SK-N-SH (cell line): ENCODE measurements around the gene SNIP1. TPM values are rescaled to one million over a fixed set of nuclear protein-coding genes. Genes with fewer than 3 reads are reported as not detected.
A peak's percentile ranks its signal among the peaks of the same experiment; 100 is the strongest.

Experiments
- CTCF ChIA-PET: fragments of 300-600, 350-600 bp; formaldehyde crosslinking; extraction: SDS; loops from one replicate; lab custom pipeline; 2021; lab: Yijun Ruan, JAX
- POLR2A ChIA-PET: fragments of 350-600 bp; sonication (Branson Sonifier 250); formaldehyde crosslinking; extraction: SDS; loops from one replicate; lab custom pipeline; 2020; ENCODE audit warnings: antibody characterized with exemption, inconsistent platforms; lab: Yijun Ruan, JAX
- DNase-seq: peaks from one replicate; pipeline ENCODE4 v3.0.0; 2012
- H2AFZ ChIP-seq: fragments of 200-600 bp; sonication (generic); 2 replicates; pipeline ENCODE4 v1.8.1; 2016; ENCODE audit warnings: antibody characterized with exemption, mild to moderate bottlenecking, low read depth
- H3F3A ChIP-seq: fragments of 200-600 bp; sonication (generic); replicated peaks from 2 replicates; pipeline ENCODE3; 2016; ENCODE audit warnings: antibody characterized with exemption, mild to moderate bottlenecking; ENCODE audit not compliant: insufficient read depth
- H3K27ac ChIP-seq, 2 experiments: fragments of 200-500 bp in 1 of 2; fragments of 200-600 bp in 1 of 2; sonication (Bioruptor generic) in 1 of 2; sonication (generic), shearing (Covaris generic) in 1 of 2; 2 replicates each; pipeline versions ENCODE4 v1.5.1 to v1.6.1; 2014 to 2016; ENCODE audit warnings: low read depth in 2 of 2, inconsistent platforms in 1 of 2, low read length in 1 of 2, mild to moderate bottlenecking in 1 of 2, mixed read lengths in 1 of 2
- H3K27me3 ChIP-seq: fragments of 200-600 bp; sonication (generic), shearing (Covaris generic); 2 replicates; pipeline ENCODE4 v1.6.1; 2016; ENCODE audit warnings: mixed run types; ENCODE audit not compliant: insufficient read depth
- H3K36me3 ChIP-seq, 2 experiments: fragments of 200-500 bp in 1 of 2; fragments of 200-600 bp in 1 of 2; sonication (Bioruptor generic) in 1 of 2; sonication (generic) in 1 of 2; replicated peaks in 1 of 2; 2 replicates each; pipeline versions ENCODE3 to v1.5.1; 2014 to 2016; ENCODE audit warnings: low read length in 1 of 2, mild to moderate bottlenecking in 1 of 2; ENCODE audit not compliant: insufficient read depth in 2 of 2, control insufficient read depth in 1 of 2
- H3K4me1 ChIP-seq, 2 experiments: fragments of 200-500 bp in 1 of 2; fragments of 200-600 bp in 1 of 2; sonication (Bioruptor generic) in 1 of 2; sonication (generic), shearing (Covaris generic) in 1 of 2; 2 replicates each; pipeline versions ENCODE4 v1.5.1 to v1.6.1; 2014 to 2016; ENCODE audit warnings: low read depth in 1 of 2, low read length in 1 of 2, mixed run types in 1 of 2; ENCODE audit not compliant: insufficient read depth in 2 of 2, control insufficient read depth in 1 of 2
- H3K4me2 ChIP-seq: fragments of 200-600 bp; sonication (generic), shearing (Covaris generic); 2 replicates; pipeline ENCODE4 v1.6.1; 2017; ENCODE audit warnings: mixed run types
- H3K4me3 ChIP-seq, 2 experiments: fragments of 200-500 bp in 1 of 2; fragments of 200-600 bp in 1 of 2; sonication (Bioruptor generic) in 1 of 2; sonication (generic), shearing (Covaris generic) in 1 of 2; 2 replicates each; pipeline versions ENCODE4 v1.5.1 to v1.8.1; 2014 to 2016; ENCODE audit warnings: low read depth in 2 of 2, inconsistent platforms in 1 of 2, low read length in 1 of 2, mild to moderate bottlenecking in 1 of 2, mixed read lengths in 1 of 2, moderate library complexity in 1 of 2
- H3K79me2 ChIP-seq: fragments of 200-600 bp; sonication (generic); 2 replicates; pipeline ENCODE4 v1.8.1; 2017; ENCODE audit warnings: mild to moderate bottlenecking; ENCODE audit not compliant: insufficient read depth
- H3K9ac ChIP-seq: fragments of 200-600 bp; sonication (generic); 2 replicates; pipeline ENCODE4 v1.6.1; 2017; ENCODE audit warnings: mixed run types
- H3K9me2 ChIP-seq: fragments of 200-600 bp; sonication (generic); 2 replicates; pipeline ENCODE4 v1.6.1; 2017; ENCODE audit warnings: mixed run types
- H3K9me3 ChIP-seq: fragments of 200-600 bp; sonication (generic); 2 replicates; pipeline ENCODE4 v1.6.1; 2017; ENCODE audit warnings: mixed run types, mild to moderate bottlenecking, moderate library complexity
- H4K20me1 ChIP-seq: fragments of 200-600 bp; sonication (generic); 2 replicates; pipeline ENCODE4 v1.6.1; 2017; ENCODE audit warnings: mild to moderate bottlenecking, mixed run types; ENCODE audit not compliant: insufficient read depth
- ELF1 ChIP-seq: IDR thresholded peaks from 2 replicates; pipeline ENCODE4 v1.4.0; 2012
- EP300 ChIP-seq, 2 experiments: IDR thresholded peaks; 2 replicates each; pipeline versions ENCODE4 v1.4.0 to v1.6.1; 2012; ENCODE audit warnings: borderline replicate concordance in 1 of 2, low read depth in 1 of 2, low read length in 1 of 2
- FOSL2 ChIP-seq: IDR thresholded peaks from 2 replicates; pipeline ENCODE4 v1.4.0; 2012; ENCODE audit warnings: low read depth, mild to moderate bottlenecking, moderate library complexity, borderline replicate concordance
- NRF1 ChIP-seq: IDR thresholded peaks from 2 replicates; pipeline ENCODE4 v1.6.1; 2012; ENCODE audit warnings: low read depth, mild to moderate bottlenecking, low read length
- POLR2AphosphoS5 ChIP-seq: IDR thresholded peaks from 2 replicates; pipeline ENCODE4 v1.6.1; 2012; ENCODE audit warnings: low read depth, low read length
- RAD21 ChIP-seq: IDR thresholded peaks from 2 replicates; pipeline ENCODE4 v1.6.1; 2012; ENCODE audit warnings: mild to moderate bottlenecking, low read length
- REST ChIP-seq: IDR thresholded peaks from 2 replicates; pipeline ENCODE4 v1.6.1; 2012; ENCODE audit warnings: mild to moderate bottlenecking, low read depth, low read length, moderate library complexity
- SIN3A ChIP-seq: IDR thresholded peaks from 2 replicates; pipeline ENCODE4 v1.6.1; 2012; ENCODE audit warnings: low read depth, mild to moderate bottlenecking, low read length, moderate library complexity, borderline replicate concordance
- TAF1 ChIP-seq: IDR thresholded peaks from 2 replicates; pipeline ENCODE4 v1.6.1; 2012; ENCODE audit warnings: low read depth, mild to moderate bottlenecking, low read length, moderate library complexity, borderline replicate concordance
- TCF12 ChIP-seq: IDR thresholded peaks from 2 replicates; pipeline ENCODE4 v1.4.0; 2012
- TEAD4 ChIP-seq: IDR thresholded peaks from 2 replicates; pipeline ENCODE4 v1.4.0; 2012; ENCODE audit warnings: mild to moderate bottlenecking, borderline replicate concordance; ENCODE audit not compliant: insufficient read depth
- WGBS: methylation state at CpG from one replicate; pipeline ENCODE4 v1.1.6; 2017; ENCODE audit warnings: low lambda C conversion rate; 5-methylcytosine and 5-hydroxymethylcytosine counted together
- polyA plus RNA-seq, 3 experiments: library from polyadenylated mRNA; depleted of rRNA; stranded (reverse); fragments of >200 nt; gene quantifications; 2 replicates each; pipeline ENCODE4 v1.2.3, GENCODE V29; 2012
- TF ChIP-seq, protein P1 (sequence below): IDR thresholded peaks from 2 replicates; pipeline ENCODE4; 2012
- TF ChIP-seq, protein P2 (sequence below): fragments of 150-350 bp; IDR thresholded peaks from 2 replicates; pipeline ENCODE4 v1.6.1; 2016; ENCODE audit warnings: mild to moderate bottlenecking, low read depth, low read length
- TF ChIP-seq, protein P3 (sequence below): IDR thresholded peaks from 2 replicates; pipeline ENCODE4 v1.4.0; 2012; ENCODE audit warnings: low read depth, borderline replicate concordance

Gene SNIP1
- polyA plus RNA-seq, 1 of the 3 experiments (the other 2 are of a cell fraction) = 10.2 TPM

- CTCF ChIA-PET = interaction anchor here (1.2 kb wide), 1 partner anchor 50 kb away, joined by 4 read pairs; no protein-coding TSS in a partner anchor
- Histone ChIP-seq H2AFZ (no peak overlapping the region), H3K4me2 (no peak overlapping the region), H3K9me2 (no peaks in the 10 kb centered on the region), H3K9me3 (no peaks in the 10 kb centered on the region), H3F3A (peaks cover 27% of the 10 kb centered on the region)
- TF ChIP-seq FOSL2 (no peak), RAD21 (no peak), POLR2AphosphoS5 (no peak), TEAD4 (no peak), REST (no peak)
- TF ChIP-seq, protein P1, sequence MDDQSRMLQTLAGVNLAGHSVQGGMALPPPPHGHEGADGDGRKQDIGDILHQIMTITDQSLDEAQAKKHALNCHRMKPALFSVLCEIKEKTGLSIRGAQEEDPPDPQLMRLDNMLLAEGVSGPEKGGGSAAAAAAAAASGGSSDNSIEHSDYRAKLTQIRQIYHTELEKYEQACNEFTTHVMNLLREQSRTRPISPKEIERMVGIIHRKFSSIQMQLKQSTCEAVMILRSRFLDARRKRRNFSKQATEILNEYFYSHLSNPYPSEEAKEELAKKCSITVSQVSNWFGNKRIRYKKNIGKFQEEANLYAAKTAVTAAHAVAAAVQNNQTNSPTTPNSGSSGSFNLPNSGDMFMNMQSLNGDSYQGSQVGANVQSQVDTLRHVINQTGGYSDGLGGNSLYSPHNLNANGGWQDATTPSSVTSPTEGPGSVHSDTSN = no peak
- TF ChIP-seq, protein P2, sequence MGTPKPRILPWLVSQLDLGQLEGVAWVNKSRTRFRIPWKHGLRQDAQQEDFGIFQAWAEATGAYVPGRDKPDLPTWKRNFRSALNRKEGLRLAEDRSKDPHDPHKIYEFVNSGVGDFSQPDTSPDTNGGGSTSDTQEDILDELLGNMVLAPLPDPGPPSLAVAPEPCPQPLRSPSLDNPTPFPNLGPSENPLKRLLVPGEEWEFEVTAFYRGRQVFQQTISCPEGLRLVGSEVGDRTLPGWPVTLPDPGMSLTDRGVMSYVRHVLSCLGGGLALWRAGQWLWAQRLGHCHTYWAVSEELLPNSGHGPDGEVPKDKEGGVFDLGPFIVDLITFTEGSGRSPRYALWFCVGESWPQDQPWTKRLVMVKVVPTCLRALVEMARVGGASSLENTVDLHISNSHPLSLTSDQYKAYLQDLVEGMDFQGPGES = no peak
- TF ChIP-seq, all 33 proteins: peak for 0
- Histone ChIP-seq H3K9ac (no peak overlapping the region), H3K27me3 (no peaks in the 10 kb centered on the region), H3K4me3 (no peak overlapping the region), H4K20me1 (no peaks in the 10 kb centered on the region; the same call in 1 of the 2 replicates), H3K79me2 (peaks cover 61% of the 10 kb centered on the region), H3K4me1 (0 out of 4 replicates have a peak, but pooled peaks cover 0 to 3% of the 10 kb centered on the region in 2 experiments), H3K27ac (peak overlapping the region in 1 of 2 experiments; percentile 95; a peak in 1 of 4 replicates), H3K36me3 (peaks cover 55 to 69% of the 10 kb centered on the region in 2 experiments)
- POLR2A ChIA-PET = interaction anchor here (0.7 kb wide), 1 partner anchor 23 kb away, joined by 3 read pairs; the partner anchor contains the start of gene MEAF6
- no peak for DNase-seq
- 44% methylated on average over 2 of the region's 2 CpGs for WGBS
Observed at GRCh38 chr1:37537378-37537777, 16.7 kb downstream of the SNIP1 start.

DNA sequence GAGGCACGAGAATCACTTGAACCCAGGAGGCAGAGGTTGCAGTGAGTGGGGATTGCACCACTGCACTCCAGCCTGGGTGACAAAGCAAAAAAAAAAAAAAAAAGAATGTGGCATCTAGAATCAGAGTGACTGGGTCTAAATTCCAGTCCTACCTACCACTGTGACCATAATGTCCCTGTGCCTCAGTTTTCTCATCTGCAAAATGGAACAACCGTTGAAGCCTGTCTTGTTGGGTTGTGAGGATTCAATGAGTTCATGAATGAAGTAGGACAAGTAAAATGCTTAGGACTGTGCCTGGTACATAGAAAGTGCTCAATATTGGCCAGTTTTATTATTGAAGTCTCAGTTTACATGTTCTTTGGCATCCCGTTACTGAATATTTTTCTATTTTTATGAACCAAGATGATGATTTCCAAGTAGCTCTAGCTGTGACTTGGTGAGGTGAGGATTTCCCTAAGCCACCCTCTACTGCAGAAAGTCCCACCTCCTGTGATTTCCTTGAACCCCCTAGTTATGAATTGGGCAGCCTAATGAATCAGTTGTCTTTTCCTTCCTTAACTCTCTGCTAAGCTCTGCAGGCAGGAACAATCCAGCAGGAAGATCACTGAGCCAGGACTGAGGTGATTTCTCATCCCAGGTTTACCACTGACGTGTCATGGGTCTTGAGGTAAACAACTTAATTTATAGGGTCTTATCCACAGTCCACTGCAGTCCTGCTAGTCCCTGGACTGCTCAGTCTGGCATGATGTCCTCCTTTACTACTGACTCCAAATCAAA lies 20.6 kb downstream of the SNIP1 start:
- CTCF ChIA-PET = no interaction called here
- POLR2A ChIA-PET = no interaction called here
- no peak for DNase-seq
- peaks cover 32% of the 10 kb centered on the region for H3K79me2 ChIP-seq
- no peak overlapping the region for H2AFZ ChIP-seq
- peak overlapping the region in 1 of 2 experiments; percentile 95; a peak in 2 of 4 replicates for H3K27ac ChIP-seq
- H4K20me1 ChIP-seq = no peaks in the 10 kb centered on the region; the same call in 1 of the 2 replicates
- H3K4me2 ChIP-seq = 0 out of 2 replicates have a peak overlapping the region, but pooled peaks have one; percentile 23
- peaks cover 22 to 32% of the 10 kb centered on the region in 2 experiments for H3K36me3 ChIP-seq
- no peak overlapping the region for H3K4me3 ChIP-seq
- H3K9ac ChIP-seq = peak overlapping the region; percentile 12; the same call in 1 of the 2 replicates
- H3K4me1 ChIP-seq = 0 out of 4 replicates have a peak, but pooled peaks cover 0 to 3% of the 10 kb centered on the region in 2 experiments
- H3F3A ChIP-seq = peaks cover 27% of the 10 kb centered on the region
- H3K9me2 ChIP-seq = no peaks in the 10 kb centered on the region
- H3K9me3 ChIP-seq = no peaks in the 10 kb centered on the region
- 86% methylated on average over 4 of the region's 4 CpGs for WGBS
- no peaks in the 10 kb centered on the region for H3K27me3 ChIP-seq
- no peak for TF ChIP-seq EP300 (IDR thresholded peaks at IDR 0.05; ENCODE audit: borderline replicate concordance in 1 of 2, low read depth in 1 of 2, low read length in 1 of 2)
- TF ChIP-seq TCF12 = no peak
- no peak for TF ChIP-seq SIN3A
- no peak for TF ChIP-seq TAF1
- TF ChIP-seq NRF1 = no peak
- TF ChIP-seq, protein P3, sequence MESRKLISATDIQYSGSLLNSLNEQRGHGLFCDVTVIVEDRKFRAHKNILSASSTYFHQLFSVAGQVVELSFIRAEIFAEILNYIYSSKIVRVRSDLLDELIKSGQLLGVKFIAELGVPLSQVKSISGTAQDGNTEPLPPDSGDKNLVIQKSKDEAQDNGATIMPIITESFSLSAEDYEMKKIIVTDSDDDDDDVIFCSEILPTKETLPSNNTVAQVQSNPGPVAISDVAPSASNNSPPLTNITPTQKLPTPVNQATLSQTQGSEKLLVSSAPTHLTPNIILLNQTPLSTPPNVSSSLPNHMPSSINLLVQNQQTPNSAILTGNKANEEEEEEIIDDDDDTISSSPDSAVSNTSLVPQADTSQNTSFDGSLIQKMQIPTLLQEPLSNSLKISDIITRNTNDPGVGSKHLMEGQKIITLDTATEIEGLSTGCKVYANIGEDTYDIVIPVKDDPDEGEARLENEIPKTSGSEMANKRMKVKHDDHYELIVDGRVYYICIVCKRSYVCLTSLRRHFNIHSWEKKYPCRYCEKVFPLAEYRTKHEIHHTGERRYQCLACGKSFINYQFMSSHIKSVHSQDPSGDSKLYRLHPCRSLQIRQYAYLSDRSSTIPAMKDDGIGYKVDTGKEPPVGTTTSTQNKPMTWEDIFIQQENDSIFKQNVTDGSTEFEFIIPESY = no peak
- TF ChIP-seq ELF1 = no peak
- TF ChIP-seq, protein P2 = no peak
- TF ChIP-seq POLR2AphosphoS5 = no peak
